ENCODE data around the gene GATAD2B. TPM values are rescaled to one million over a fixed set of nuclear protein-coding genes. Genes with fewer than 3 reads are reported as not detected.

The GATAD2B gene
- total RNA-seq, 1 donor = 11.6 TPM

DNA sequence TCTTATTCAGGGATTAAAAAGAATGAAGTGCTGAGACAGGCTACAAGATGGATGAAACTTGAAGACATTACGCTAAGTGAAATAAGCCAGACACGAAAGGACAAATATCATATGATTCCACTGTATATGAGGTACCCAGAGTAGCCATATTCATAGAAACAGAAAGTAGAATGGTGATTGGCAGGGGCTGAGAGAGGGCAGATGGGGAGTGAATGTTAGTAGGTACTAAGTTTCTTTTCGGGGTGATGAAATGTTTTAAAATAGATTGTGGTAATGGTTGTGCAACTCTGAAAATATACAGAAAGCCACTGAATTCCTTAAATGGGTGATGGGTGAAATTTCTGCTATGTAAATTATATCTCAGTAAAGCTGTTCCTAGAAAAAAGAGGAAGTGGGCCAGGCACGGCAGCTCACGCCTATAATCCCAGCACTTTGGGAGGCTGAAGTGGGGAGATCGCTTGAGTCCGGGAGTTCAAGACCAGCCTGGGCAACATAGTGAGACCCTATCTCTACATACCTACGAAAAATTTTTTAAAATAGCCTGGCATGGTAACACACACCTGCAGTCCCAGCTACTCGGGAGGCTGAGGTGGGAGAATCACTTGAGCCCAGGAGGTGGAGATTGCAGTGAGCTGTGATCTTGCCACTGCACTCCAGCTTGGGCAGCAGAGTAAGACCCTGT is 131.7 kb downstream of the GATAD2B start:
- H3K36me3 ChIP-seq (ENCODE audit: insufficient read depth, low read length) = no peaks in the 10 kb centered on the region
- H3K4me1 ChIP-seq (ENCODE audit: insufficient read depth, low read length) = peaks cover 26% of the 10 kb centered on the region
- TF ChIP-seq, protein P1, sequence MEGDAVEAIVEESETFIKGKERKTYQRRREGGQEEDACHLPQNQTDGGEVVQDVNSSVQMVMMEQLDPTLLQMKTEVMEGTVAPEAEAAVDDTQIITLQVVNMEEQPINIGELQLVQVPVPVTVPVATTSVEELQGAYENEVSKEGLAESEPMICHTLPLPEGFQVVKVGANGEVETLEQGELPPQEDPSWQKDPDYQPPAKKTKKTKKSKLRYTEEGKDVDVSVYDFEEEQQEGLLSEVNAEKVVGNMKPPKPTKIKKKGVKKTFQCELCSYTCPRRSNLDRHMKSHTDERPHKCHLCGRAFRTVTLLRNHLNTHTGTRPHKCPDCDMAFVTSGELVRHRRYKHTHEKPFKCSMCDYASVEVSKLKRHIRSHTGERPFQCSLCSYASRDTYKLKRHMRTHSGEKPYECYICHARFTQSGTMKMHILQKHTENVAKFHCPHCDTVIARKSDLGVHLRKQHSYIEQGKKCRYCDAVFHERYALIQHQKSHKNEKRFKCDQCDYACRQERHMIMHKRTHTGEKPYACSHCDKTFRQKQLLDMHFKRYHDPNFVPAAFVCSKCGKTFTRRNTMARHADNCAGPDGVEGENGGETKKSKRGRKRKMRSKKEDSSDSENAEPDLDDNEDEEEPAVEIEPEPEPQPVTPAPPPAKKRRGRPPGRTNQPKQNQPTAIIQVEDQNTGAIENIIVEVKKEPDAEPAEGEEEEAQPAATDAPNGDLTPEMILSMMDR (IDR thresholded peaks at IDR 0.05; ENCODE audit: extremely low read depth, low read depth, low read length) = no peak
- no peaks in the 10 kb centered on the region for H4K20me1 ChIP-seq (ENCODE audit: insufficient read depth, low read length)
- H3K79me2 ChIP-seq (ENCODE audit: insufficient read depth, low read length) = no peaks in the 10 kb centered on the region
- H3K27me3 ChIP-seq (ENCODE audit: insufficient read depth, low read length) = no peaks in the 10 kb centered on the region
- peak overlapping the region; percentile 70 for H3K4me3 ChIP-seq (ENCODE audit: insufficient read depth, low read length)
- peak overlapping the region; percentile 97 for H3K27ac ChIP-seq (ENCODE audit: low read depth, low read length)
- DNase-seq (ENCODE audit: insufficient read length, low spot score, missing footprints) = peak; percentile 97
- no peaks in the 10 kb centered on the region for H3K9me3 ChIP-seq (ENCODE audit: low read depth, low read length)
- peak overlapping the region; percentile 75 for H2AFZ ChIP-seq (ENCODE audit: low read length)
- peak overlapping the region; percentile 90 for H3K4me2 ChIP-seq (ENCODE audit: insufficient read depth, low read length)

DNA sequence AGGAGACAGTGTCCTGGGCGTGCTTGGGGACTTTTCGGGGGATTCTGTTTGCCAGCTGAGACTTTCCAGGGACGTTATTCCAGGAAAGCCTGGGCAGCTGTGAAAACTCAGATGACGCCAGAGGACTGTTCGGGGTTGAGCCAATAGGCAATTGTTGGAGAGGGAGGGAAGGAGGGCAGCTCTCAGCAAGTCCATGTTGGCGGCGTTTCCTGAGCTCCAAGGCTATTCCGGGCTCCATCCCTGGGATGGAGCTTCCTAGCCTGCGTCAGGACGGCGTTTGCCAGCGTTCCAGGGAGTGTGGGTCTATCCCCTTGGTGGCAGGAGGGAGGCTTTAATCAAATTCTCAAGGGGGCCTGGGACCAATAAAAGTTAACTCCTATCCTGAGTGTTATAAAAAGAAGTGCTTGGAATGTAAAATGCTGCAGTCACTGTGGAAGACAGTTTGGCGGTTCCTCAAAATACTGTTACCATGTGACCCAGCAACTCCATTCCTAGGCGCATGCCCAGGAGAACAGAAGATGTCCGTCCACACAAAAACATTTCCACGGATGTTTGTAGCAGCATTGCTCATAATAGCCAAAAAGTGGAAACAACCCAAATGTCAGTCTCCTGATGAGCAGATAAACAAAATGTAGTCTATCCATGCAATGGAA is 132.3 kb downstream of the GATAD2B start:
- peak; percentile 95 for DNase-seq (ENCODE audit: insufficient read length, low spot score, missing footprints)
- H3K4me2 ChIP-seq (ENCODE audit: insufficient read depth, low read length) = peak overlapping the region; percentile 90
- no peaks in the 10 kb centered on the region for H3K9me3 ChIP-seq (ENCODE audit: low read depth, low read length)
- peak overlapping the region; percentile 97 for H3K27ac ChIP-seq (ENCODE audit: low read depth, low read length)
- H3K79me2 ChIP-seq (ENCODE audit: insufficient read depth, low read length) = no peaks in the 10 kb centered on the region
- H4K20me1 ChIP-seq (ENCODE audit: insufficient read depth, low read length) = no peaks in the 10 kb centered on the region
- no peaks in the 10 kb centered on the region for H3K36me3 ChIP-seq (ENCODE audit: insufficient read depth, low read length)
- peak overlapping the region; percentile 70 for H3K4me3 ChIP-seq (ENCODE audit: insufficient read depth, low read length)
- TF ChIP-seq, protein P1 (IDR thresholded peaks at IDR 0.05; ENCODE audit: extremely low read depth, low read depth, low read length) = no peak
- H3K27me3 ChIP-seq (ENCODE audit: insufficient read depth, low read length) = no peaks in the 10 kb centered on the region
- H3K4me1 ChIP-seq (ENCODE audit: insufficient read depth, low read length) = peaks cover 26% of the 10 kb centered on the region
- H2AFZ ChIP-seq (ENCODE audit: low read length) = peak overlapping the region; percentile 75

DNA sequence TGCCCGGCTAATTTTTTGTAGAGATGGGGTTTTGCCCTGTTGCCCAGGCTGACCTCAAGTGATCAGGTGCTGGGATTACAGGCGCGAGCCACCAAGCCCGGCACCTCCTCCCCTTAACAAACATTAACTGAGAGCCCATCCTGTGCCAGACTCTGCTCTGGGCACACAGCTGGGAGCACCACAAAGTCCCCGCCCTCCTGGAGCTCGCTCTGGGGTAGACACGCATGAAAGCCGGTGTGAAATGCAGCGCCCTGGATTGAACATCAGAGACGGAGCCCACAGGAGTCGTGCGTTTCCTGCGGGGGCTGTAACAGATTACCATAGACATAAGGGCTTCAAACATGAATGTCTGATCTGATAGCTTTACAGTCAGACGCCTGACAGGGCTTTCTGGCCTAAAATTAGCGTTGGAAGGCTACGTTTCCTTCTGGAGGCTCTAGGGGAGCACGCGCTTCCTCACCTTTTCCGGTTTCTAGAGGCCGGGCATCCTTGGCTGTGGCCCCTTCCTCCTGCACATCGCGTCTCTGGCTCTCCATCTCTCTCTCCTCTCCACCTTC is 133.2 kb downstream of the GATAD2B start:
- peak overlapping the region; percentile 75 for H2AFZ ChIP-seq (ENCODE audit: low read length)
- H3K4me2 ChIP-seq (ENCODE audit: insufficient read depth, low read length) = peak overlapping the region; percentile 90
- no peaks in the 10 kb centered on the region for H3K9me3 ChIP-seq (ENCODE audit: low read depth, low read length)
- peaks cover 26% of the 10 kb centered on the region for H3K4me1 ChIP-seq (ENCODE audit: insufficient read depth, low read length)
- H4K20me1 ChIP-seq (ENCODE audit: insufficient read depth, low read length) = no peaks in the 10 kb centered on the region
- peak overlapping the region; percentile 97 for H3K27ac ChIP-seq (ENCODE audit: low read depth, low read length)
- H3K4me3 ChIP-seq (ENCODE audit: insufficient read depth, low read length) = peak overlapping the region; percentile 70
- no peaks in the 10 kb centered on the region for H3K79me2 ChIP-seq (ENCODE audit: insufficient read depth, low read length)
- H3K36me3 ChIP-seq (ENCODE audit: insufficient read depth, low read length) = no peaks in the 10 kb centered on the region
- no peaks in the 10 kb centered on the region for H3K27me3 ChIP-seq (ENCODE audit: insufficient read depth, low read length)
- no peak for DNase-seq (ENCODE audit: insufficient read length, low spot score, missing footprints)
- TF ChIP-seq, protein P1 (IDR thresholded peaks at IDR 0.05; ENCODE audit: extremely low read depth, low read depth, low read length) = no peak
